Epidermal melanocyte (primary cell): ENCODE measurements around the gene WDR70.
"Not testable (repeated sequence)": the region's sequence is repeated elsewhere in the genome, so short reads cannot be mapped to it uniquely, and the experiment has no call there.

Experiments
- DNase-seq: peaks from one replicate; pipeline ENCODE4 v3.0.0; 2011; ENCODE audit warnings: low spot score; ENCODE audit not compliant: insufficient read length

WDR70 gene

DNA sequence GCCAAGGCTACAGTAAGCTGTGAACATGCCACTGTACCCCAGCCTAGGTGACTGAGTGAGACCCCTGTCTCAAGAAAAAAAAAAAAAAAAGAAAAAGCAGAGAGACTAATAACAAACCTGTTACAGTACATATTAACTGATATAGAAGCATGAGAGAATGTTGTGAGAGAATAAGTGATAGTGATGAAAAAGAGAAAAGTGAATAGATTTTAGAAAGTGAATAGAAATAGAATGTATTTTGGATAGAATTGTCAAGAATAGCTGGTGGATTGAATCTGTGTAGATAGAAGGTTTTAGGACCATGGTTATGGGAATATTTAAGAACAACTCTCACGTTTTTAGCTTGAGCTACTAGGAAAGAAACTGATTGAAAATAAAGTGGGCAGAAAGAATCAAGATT, 135.8 kb downstream of the WDR70 start:
- DNase-seq = no peak

DNA sequence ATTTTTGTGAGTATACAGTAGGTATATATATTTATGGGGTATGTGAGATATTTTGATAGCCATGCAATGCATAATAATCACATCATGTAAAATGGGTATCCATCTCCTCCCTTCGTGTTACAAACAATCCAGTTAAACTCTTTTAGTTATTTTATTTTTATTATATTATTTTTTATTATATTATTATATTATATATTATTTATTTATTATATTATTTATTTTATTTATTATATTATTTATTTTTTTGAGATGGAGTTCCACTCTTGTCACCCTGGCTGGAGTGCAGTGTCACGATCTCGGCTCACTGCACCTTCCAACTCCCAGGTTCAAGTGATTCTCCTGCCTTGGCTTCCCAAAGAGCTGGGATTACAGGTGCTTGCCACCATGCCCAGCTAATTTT, 138.6 kb downstream of the WDR70 start:
- DNase-seq = no peak

DNA sequence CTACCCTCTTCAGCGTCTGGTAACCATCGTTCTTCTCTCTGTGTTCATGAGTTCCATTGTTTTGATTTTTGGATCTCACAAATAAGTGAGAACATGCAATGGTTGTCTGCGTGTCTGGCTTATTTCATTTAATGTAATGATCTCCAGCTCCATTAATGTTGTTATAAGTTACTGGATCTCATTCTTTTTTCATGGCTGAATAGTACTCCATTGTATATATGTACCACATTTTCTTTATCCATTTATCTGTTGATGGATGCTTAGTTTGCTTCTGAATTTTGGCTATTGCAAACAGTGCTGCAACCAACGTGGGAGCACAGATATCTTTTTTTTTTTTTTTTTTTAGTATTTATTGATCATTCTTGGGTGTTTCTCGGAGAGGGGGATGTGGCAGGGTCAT, 139.2 kb downstream of the WDR70 start:
- DNase-seq = not testable (repeated sequence)

DNA sequence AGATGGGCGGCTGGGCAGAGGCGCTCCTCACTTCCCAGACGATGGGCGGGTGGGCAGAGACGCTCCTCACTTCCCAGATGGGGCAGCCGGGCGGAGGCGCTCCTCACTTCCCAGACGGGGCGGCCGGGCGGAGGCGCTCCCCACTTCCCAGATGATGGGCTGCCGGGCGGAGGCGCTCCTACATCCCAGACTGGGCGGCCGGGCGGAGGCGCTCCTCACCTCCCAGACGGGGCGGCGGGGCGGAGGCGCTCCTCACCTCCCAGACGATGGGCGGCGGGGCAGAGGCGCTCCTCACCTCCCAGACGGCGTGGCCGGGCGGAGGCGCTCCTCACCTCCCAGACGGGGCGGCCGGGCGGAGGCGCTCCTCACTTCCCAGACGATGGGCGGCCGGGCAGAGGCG, 140.2 kb downstream of the WDR70 start:
- DNase-seq = no peak

DNA sequence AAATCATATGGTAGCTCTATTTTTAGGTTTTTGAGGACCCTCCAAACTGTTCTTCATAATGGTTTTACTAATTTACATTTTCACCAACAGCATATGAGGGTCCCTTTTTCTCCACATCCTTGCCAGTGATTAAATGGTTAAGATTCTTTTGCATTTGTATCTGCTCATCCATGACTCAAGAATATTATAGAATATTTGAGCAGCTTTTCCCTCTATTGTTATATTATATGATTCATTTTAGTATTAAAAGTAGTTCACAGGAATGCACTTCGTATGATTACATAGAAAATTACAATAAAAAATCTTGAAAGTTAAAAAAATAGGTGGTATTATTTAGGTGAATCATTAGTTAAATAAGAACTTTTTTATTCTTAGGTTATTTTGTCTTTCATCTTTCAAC, 140.7 kb downstream of the WDR70 start:
- no peak for DNase-seq

GRCh38 chr5:37520811-37521210, 141.7 kb downstream of the WDR70 start:
- DNase-seq = no peak

GRCh38 chr5:37532976-37533740, 154.0 kb downstream of the WDR70 start:
- DNase-seq = no peak

- no peak for DNase-seq
Observed at GRCh38 chr5:37533851-37534250, 154.7 kb downstream of the WDR70 start.

GRCh38 chr5:37539459-37539858, 160.3 kb downstream of the WDR70 start:
- no peak for DNase-seq

- no peak for DNase-seq
Observed at GRCh38 chr5:37543216-37543615, 164.1 kb downstream of the WDR70 start.

DNA sequence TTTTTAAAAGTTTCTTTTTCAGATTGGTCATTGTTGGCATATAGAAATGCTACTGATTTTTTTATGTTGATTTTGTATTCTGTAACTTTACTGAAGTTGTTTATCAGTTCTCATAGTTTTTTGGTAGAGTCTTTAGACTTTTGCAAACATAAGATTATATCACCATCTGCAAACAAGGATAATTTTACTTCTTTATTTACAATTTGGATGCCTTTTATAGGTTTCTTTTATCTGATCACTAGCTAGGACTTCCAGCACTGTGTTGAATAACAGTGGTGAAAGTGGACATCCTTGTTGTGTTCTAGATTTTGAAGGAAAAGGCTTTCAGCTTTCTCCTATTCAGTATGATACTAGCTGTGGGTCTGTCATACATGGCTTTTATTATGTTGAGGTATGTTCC, 170.3 kb downstream of the WDR70 start:
- DNase-seq = no peak

GRCh38 chr5:37552161-37552560, 173.0 kb downstream of the WDR70 start:
- DNase-seq = no peak

DNA sequence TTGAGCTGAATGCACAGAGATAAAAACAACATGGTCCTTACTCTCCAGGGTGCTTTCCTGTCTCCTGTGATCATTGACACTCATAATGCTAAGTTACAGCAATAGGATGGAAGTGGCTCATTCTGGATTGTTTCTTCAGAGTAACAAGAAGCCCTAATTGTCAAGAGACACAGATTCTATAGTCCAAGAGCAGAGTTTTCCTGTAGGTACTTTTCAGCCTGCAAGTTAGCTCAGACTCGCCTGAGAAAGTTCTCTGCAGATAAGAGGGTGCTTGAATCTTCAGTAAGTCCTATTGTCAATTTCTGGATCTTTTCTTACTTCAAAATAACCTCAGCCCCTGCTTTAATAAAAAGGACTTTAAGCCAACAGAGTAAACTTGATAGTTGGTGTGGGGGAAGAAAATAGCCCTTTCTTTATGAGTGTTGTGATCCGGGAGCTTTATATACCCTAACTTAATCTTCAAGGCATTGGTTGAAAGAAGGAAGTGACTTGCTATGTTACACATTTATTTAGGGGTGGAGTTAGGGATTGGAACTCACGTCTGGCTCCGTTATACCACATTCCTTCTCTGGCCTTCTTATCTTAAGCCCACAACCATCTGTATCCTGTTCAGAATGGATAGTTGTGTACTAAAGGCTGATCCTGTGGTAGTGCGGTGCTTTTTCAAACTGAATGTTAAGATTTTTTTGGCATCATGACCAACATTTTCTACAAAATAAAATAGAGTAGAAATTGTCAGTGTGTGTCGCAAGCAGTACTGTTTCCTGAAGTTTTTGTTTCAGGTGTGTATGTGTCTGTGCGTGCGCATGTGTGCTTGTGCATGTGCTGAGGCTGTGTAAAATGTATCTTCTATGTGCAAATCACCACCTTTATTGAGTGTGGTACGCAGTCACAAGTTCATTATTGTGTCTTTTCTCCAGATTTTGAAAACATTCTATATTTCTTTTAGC, 173.9 kb downstream of the WDR70 start:
- DNase-seq = no peak

DNA sequence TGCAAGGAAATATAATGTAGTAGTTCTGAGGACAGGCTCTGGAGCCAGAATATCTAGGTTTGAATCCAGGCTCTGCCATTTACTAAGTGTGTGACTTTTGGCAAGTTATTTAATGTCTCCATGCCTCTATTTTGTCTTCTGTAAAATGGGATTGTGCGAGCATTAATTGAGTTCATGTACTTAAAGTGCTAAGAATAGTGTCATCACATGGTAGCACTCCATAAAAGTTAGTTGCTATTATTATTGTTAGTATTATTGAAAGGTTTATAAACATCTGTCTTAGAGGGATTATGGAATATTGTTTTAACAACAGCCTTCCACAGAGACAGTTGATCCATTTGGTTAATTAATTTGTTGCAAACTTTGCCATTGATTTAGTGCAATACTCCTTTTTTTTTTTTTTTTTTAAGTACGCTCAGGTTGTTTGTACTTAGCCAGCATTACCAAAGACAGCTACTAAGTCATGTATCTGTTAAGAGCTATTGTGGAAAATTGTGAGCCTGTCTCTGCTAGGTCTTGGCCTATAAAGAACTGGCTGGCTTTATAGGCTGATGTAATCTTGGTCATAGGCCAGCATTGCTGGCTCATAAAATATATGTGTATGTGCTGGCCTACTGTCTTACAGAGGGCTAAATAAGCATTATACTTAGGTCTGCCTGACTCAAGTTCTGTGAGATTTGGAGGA, 174.7 kb downstream of the WDR70 start:
- DNase-seq = no peak

DNA sequence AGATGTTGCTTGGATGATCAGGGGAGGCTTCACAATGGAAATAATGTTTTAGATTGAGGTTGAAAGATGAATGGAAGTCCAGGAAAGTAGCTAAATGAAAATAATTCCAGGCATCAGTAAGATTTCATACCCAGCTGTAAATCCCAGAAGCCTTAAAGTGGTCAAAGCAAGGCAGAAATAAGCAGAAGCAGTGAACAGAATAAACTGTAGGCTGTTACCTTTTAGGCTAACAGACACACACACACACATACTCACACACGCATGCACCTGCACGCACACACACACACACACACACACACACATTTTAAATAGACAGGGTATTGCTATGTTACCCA, 175.3 kb downstream of the WDR70 start:
- no peak for DNase-seq

GRCh38 chr5:37554938-37555337, 175.8 kb downstream of the WDR70 start:
- DNase-seq = no peak

GRCh38 chr5:37557734-37558293, 178.7 kb downstream of the WDR70 start:
- no peak for DNase-seq

- no peak for DNase-seq
Observed at GRCh38 chr5:37565062-37565670, 186.0 kb downstream of the WDR70 start.

DNA sequence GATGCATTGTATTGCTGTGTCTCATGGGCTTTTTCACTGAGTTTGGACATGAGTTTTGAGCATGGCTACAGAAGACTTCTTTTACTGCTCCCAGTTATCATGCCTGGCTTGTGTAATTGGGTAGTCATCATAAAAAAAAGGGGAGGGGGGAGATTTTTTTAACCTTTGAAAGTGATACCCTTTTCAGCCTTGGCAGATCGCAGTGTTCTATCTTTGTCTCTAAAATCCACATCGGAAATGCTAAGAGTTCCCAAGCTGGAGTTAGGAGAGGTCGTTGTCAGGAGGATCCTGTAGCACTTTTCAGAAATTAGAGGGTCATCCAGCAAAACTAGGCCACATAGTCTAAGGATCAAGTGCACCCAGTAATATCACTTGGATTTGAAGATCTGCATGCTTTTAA, 188.4 kb downstream of the WDR70 start:
- no peak for DNase-seq

DNA sequence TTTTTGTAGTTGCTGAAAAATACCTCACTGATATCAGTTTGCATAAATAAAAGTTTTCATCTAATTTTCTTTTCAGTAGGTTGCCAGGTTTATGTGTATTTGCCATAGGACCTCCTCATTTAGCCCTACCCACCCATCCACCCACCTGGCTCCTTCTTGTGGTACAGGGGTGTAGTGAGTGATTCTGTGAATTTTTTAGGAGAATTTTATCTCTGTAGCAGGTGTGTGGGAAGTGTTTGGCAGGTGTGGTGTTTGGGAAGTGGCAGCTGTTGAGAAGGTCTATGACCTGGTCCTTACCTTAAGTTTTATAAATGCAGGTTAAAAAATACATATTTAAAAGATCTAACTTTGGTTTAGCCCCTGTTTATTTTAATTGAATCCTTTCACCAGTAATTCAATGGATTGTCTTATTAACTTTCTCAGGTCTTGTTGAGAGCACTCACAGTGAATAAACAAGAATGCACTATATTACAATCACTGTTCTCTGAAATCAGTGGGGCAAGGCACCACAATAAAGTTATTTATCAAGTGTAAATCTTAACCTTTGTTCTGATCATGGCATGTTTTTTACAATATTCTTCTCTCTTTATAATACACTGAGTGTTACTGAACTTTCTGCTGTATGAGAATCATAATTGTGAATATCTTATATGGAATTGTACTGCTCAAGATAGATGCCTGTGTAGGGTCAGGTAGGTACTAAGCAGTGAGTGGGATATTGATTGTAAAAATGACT, 189.1 kb downstream of the WDR70 start:
- DNase-seq = no peak

DNA sequence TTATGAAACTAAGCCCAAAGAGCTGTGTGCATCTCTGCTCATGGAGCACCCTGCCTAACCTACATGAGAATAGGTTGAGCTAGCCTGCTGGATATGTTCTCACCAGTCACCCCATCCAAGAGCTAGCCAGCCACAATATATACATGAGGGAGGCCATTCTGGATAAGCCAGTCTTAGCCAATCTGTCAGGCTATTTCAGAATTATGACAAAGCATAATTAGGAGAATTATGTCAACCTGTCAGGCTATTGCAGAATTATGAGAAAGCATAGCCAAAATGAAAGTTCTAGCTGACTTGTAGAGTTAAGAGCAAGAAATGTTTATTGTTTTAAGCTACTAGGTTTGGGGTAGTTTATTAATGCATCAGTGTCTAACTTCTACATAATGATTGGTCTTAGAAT, 189.8 kb downstream of the WDR70 start:
- DNase-seq = no peak
